Activated T-helper 1 cell treated with Interleukin-2 at 50 U/mL for 16 hours (primary cell): Measurements from ENCODE around the gene MRPL10.

Experiments
- DNase-seq: peaks from one replicate; pipeline ENCODE4 v3.0.0-alpha.2; 2020; ENCODE audit warnings: low read depth

The MRPL10 gene

DNA sequence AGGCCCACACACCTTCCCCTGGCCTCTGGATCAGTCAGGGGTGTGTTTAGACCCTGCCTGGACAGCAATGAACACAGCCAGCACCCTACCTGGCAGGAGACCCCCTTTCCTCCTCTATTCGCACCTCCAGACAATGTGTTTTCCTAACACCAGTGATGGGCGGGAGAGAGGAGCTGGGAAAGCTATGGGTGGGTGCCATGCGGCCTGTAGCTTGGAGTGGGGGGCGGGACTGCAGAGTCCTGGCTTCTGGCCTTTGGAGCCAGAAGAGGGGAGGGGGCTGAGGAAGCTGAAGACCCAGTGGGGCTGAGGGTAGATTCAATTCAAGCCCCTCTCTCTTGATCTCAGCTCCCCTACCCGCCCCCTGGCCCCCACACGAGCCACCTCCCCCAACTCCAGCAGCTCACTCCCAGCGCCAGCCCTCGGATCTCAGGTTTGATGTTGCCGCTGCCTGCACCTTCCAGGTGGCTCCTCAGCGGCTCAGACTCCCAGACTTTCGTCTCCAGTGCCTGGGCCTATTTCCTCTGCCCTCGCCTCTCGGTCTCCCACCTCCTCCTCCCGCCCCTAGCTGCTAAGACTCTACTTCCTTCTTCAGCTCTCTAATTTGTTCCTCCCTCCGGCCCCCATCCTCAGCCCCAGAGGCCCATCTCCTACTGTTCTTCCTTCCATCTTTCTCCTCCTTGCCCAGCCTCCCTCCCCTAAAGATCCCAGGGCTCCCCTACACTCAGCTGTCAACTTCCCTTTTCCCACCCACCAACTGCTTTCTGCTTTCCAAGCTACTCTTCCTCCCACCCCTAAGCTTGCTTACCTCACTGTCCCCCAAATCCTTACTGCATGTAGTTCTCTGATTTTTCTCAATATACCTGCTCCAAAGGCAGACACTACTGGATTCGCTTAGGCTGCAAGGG, 26.5 kb upstream of the MRPL10 start:
- no peak for DNase-seq

DNA sequence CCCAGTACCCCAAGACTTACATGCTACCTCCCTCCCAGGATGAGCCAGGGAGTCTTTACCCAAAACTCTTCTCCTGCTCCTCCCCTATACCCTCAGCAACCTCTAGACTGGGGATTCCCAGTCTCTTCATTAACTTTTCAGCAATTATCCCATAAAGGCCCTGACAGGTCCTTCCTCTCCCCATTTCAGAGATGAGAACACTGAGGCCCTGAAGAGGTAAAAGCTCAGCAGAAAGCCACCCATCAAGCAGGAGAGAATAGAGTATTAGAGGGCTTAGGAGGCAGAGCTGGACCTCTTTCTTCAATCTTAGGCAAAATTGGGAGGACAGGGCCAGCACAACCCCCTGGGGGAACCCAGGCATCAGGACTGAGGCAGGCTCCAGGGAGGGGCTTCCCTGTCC, 25.5 kb upstream of the MRPL10 start:
- no peak for DNase-seq

DNA sequence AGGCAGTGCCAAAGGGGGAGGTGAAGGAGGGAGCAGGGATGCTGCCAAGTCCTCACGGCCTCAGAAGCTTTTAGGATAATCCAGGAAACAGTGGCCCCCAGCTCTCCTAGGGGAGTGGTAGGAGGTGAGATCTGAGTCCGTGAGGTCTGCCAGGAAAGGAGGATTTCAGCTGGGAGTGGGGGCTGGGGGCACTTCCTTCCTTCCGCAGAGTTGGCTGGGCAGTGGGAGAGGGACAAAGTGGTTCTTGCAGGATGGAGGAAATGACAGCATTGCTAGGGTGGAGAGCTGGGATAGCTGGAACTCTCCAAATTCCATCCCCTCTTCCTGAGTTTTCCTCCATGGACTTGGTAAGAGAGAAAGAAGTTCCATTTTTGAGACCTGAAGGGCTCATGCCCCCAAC, 24.4 kb upstream of the MRPL10 start:
- no peak for DNase-seq

DNA sequence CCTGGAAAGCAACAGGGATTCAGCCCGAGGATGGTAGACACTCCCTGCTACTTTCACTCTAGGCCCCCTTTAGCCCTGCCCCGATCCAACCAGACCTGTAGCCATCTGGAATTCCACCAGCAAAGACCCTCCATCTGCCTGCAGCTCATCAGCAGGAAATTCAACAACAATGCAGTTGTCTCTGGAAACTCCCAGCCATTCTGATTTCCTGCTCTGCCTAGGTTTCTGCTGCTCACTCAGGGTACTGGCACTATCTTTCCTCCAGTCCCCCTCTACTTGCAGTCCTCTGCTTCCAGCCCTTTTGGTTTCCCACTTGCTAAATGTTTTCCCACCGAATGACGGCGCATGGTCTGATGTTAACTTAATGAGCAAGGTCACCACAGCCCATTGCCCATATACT, 22.3 kb upstream of the MRPL10 start:
- no peak for DNase-seq

DNA sequence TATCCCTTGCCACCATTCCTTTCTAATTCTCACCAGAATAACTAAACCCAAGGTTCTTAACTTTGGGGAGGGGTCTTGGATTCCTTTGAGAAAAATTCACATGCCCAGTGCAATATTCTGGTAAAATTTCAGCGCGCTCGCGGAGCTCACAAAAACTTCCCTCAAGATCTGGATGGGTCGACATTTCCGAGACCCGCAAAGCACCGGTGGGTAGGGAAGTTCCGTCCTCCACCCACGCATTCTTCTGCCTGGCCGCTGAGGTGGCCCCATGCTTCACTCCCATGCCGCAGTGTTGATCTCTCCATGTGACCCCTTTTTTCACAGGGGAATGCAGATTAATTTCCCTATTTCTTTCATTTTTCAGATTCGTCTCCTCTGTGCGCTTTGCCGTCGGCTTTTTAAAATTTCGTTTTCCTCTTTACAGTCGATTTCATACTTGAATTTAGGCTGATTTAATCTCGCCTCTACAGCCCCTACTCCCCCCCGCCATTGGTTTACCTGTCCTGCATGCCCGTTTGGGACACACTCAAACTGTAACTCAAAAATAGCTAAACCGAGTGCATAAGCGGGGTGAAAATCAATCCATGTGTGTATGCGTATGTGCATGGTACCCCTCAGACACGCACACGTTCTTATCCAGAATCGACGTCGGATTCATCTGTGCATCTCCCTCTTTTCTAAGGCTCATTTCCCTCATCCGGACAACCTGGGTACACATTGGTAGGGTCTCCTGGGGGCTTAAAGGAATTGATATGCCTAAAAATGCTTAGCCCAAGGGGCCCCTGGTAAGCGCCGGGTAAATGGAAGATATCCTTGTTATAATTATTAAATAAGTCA, 21.0 kb upstream of the MRPL10 start:
- DNase-seq, result no peak

DNA sequence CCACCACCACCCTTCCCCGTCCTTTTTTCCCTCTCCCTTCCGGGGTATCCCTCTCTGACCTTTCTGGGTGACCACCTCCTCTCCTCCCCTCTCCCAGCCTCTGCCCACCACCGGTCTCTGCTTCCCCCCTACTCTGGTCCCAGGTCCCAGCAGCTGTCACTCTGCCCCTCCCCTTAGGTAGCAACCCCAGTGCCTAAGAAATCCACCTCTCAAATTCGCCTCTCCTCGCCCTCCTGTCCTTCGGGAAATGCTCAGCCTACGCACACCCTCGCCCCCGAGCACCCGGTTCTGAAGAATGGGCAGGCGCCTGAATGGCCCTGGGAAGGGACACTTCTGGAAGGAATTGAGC, 20.4 kb upstream of the MRPL10 start:
- no peak for DNase-seq

DNA sequence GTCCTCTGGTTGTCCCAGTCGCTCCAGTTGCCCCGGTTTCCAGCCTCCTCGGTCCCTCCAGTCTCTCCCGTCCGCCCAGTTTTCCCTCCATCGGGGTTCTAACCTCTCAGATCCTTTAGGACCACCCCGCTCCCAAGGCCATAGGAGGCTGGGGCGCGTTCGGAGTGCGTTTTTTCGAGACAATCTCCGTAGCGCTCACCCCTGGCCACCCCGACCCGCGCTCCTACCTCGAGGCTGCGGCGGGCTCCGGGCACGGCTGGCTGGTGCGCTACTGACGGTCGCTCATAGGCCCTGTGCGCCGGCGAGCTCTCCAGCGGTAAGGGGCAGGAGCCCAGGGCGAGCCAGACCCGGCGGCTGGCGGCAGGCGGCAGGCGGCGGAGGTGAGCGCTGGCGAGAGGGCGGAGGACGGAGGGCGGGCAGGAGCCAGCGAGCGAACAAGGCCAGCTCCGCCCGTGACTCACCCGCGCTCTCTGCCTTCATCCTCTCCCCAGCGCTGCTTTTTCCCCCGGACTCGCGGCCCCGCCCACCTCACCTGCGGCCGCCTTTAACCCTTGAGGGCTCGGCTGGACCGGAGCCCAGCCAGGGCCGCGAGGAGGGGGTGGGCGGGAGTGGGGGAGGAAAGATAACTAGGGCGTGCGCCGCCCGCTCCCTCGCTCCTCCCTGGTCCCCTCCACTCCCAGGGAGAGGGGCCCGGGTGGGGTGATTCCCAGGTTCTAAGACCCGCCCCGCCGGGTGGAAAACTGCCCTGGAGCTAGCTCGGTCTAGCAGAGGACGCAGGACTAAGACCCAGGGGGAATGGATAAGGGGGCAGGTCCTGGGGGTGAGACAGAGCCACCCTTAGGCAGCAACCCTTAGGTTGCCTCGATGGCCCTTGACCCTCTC, 19.6 kb upstream of the MRPL10 start, which contains the start of gene SP6:
Gene SP6, minus strand, starts transcription at position 472 of the 882 bp plus-strand sequence. CDS start 2,734 bp downstream, outside the sequence.
- DNase-seq, result peak; percentile 49

DNA sequence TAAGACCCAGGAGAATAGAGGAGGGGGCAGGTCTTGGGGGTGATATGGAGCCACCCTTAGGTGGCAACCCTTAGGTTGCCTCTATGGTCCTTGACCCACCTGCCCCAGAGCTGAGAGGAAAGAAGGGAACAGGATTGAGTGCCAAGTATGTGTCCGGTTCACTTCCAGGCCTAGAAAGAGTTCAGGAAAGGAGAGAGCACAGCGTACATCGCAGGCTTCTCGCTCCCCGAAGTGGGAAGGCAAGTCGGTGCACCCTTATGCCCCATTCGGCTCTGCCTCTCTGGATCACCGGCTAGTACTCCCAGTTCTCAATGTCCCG, 19.0 kb upstream of the MRPL10 start:
- DNase-seq, result no peak

DNA sequence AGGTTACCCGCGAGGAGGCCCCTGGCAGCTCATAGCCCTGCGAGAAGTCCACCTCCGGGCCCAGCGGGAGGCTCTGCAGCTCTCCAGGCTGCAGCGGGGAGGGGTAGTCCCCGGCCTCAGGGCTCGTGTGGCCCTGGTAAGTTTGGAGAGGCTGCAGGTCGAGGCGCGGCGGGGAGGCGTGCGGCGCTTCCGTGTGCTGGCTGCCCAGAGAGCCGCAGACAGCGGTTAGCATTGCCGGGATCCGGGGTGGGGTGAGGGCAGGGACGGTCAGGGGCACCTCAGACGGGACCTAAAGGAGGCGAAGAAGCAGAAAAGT, 16.8 kb upstream of the MRPL10 start:
- DNase-seq, result no peak

DNA sequence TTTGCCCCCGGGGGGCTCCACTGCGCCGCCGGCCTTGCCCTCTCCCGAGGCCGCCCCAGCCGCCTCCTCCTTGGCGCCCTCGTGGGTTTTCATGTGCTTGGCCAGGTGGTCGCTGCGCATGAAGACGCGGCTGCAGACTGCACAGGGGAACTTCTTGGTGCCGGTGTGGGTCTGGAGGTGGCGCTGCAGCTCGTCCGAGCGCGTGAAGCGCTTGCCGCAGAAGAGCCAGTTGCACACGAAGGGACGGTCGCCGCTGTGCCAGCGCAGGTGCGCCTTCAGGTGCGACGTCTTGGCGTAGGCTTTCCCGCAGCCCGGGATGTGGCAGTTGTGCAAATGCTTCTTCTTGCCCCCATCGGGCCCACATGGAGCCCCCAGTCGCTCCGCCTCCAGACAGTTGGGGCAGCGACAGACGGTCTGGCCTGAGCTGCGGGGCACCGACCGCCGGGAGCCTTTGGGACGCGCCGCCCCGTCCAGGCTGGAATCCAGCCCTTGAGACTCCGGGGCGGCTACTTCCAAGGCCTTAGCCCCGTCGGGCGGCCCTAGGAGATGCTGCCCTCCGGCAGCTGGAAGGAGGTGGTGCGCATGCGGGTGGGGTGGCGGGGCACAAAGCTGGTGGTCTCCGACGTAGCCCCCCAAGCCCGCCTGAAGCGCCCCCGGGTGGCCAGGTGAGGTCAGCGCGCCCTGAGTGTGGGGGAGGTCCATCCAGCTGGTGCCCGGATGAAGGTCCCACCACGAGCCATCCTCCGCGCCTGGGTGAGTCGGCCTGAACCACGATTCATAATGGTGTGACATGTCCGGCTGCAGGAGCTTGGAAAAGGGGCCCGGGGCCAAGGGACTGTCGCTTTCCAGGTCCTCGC, 16.2 kb upstream of the MRPL10 start:
- DNase-seq, result no peak

DNA sequence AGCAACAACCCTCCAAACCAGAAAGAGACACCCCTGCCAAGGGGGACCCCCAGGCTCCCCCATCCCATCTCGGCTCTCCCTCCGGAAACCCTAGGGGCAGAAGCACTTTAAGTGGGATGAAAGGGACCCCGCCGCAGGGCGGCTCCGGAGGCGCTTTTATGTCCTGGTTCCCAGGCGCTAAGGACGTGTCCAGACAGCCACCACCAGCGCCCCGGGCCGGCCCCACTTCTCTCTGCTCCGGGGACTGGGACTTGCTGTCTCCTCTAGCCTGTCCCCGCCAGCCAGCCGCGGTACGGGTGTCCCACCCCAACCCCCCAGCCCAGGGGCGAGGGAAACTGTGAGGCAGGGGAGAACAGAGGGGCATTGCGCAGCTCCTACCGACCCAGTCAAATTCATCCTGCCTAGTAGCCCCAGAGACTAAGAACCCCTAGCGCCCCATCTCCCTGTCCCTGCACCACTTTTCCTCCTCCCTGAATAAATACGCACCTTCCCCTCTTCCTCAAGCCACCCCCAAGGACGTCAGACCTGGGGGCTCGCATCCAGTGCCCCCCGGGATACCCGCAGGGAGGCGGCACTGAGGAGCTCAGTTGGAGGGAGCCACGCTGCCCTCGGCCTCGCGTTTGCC, 15.5 kb upstream of the MRPL10 start:
- DNase-seq, result no peak

DNA sequence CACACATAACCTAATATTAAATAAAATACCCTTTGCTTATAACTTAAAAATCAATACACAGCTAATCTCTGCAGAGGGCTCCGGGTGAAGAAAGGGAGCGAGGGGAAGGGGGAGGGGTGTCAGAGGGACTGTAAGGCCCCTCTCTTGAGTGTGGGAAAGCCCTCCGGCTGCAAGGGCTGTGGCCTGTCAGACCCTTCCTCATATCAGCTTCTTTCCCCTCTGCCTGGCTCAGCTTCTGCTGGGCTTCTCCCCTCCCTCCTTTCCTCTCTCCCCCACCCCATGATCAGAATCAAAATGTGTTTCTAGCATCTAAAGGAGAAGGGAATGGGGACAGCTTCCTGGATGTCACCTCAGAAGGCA, 14.4 kb upstream of the MRPL10 start:
- no peak for DNase-seq

DNA sequence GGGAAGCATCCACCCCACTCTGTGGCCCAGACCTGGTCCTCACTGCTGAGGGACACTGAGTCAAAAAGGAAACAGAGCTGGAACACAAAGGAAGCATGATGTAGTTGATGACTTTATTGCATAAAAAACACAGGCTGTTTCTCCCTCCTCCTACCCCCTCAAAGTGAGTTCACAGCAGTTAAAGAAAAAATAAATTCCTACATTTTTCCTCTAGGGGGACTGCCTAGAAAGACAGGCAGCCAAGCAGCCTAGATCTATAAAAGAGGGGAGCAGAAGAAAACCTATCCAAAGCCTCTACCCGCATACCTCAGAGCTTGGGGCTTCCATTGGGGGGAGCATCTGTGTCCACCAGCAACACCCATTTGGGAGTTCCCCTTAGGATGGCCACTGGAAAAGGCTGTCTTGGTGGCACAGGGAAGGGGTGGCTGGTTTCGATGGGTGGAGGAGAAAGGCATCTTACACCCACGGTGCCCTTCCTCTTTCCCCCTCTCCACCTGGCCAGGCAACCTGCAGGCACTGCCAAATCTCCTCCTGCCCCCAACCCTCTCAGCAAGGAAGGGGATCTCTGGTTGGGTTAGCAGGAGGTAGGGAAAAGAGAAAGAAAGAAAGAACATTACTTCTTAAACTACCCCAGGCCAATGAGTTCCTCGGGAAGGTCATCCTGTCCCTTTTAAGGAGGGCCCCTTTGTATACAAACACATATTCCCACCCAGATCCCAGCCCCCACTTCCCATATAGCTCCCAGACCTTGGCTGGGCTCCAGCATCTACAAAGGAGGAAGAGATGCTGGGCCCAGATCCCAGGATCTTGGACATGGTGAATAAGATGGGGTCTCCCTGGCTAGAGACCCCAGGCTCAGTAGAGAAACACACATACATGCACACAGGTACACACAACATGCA, 13.7 kb upstream of the MRPL10 start:
- DNase-seq, result no peak

DNA sequence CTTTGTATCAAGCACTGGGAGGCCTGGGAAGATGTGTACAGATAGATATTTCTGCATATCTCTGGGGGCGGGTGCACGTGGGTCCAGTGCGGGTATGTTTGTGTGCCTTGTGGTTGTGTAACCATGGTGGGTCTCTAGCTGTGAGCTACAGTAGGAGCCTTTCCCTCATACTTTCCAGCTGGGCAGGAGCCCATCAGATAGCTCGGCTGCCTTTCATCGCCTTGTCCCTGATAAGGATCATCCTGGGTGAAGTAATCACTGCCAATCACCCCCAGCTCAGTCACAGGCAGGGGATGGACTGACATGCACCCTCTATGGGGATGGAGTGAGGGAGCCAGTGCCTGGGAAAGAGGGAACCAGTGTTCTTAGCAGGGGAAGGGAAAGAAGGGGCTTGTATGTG, 12.9 kb upstream of the MRPL10 start:
- DNase-seq, result no peak

DNA sequence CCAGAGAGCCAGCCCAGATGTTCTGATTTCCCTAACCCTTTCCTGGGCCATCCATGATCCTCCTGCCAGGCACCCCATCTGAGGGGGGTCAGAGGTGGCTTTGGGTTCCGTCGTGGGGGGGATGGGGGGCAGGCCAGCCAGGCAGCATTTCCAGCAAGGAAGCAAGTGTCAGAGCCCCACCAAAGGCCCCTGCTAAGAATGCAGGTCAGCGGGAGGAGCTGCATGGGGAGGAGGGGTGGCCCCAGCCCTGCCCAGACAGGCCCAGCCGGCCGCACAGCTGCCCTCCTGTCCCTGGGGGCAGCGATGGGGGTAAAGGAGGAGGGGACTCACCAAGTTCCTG, 12.0 kb upstream of the MRPL10 start:
- no peak for DNase-seq

DNA sequence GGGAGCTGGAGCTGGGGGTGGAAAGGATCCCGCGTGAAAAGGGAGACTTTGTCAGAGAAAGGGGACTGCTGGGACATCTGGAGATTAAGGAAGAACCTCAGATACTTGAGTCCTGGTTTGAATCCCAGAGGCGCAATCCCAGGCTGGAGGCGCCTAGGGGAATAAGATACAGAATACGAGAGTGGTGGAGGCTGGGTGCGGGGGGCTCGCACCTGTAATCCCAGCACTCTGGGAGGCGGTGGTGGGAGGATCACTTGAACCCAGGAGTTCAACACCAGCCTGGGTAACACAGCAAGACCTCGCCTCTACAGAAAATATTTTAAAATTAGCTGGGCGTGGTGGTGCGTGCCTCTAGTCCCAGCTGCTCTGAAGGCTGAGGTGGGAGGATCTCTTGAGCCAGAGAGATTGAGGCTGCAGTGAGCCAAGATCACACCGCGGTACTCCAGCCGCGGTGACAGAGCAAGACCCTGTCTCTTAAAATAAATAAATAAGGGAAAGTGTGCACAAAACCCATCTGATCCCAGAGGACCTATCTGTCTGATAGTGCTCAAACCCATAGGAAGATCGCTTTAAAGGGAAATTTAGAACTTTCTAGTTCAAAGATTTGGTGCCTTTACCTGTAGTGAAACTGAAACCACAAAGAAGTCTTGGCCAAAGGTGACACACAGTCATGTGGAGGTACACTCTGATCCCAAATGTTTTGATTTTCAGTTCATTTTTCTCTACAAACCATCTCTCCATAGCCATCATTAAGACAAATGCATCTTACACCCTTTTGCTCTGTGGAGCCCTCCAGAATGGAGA, 10.3 kb upstream of the MRPL10 start:
- DNase-seq, result no peak

DNA sequence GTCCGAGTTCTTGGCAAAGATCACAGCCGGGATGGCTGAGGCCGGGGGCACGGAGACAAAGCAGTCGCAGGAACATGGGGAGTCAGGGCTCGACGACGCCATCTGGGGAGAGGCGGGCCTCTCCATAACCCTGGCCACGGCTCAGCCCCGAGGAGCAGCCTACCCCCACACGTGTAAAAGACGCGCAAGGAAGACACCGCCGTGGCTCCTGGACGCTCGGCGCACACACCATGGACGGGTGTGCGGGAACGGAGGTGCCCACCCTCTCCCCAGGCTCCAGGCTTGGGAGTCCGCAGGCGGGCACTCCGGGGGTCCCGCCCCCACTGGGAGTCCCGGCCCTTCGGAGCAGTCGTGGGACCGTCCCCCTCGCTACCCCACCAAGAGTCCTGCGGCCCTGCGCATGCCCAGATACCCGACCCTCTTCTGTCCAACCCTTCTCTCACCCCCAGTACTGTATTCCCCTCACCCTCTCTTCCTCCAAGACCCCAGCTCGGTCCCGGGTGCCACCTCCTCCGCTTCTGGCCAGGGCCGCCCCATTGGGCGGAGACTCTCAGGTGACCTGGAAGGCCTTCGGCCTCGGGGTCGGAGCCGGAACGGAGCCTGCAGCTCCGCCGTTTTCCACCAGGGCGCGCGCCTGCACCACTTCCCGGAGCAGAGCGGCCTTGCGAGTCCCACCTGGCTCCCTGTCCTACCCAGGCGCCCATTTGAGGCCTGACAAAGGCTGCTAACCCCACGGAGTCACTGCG, 9.6 kb upstream of the MRPL10 start, which contains the start of gene SCRN2:
Gene SCRN2, minus strand, starts transcription at position 532 of the 746 bp plus-strand sequence. Its CDS starts 430 bp downstream, at position 102.
- peak; percentile 76 for DNase-seq

DNA sequence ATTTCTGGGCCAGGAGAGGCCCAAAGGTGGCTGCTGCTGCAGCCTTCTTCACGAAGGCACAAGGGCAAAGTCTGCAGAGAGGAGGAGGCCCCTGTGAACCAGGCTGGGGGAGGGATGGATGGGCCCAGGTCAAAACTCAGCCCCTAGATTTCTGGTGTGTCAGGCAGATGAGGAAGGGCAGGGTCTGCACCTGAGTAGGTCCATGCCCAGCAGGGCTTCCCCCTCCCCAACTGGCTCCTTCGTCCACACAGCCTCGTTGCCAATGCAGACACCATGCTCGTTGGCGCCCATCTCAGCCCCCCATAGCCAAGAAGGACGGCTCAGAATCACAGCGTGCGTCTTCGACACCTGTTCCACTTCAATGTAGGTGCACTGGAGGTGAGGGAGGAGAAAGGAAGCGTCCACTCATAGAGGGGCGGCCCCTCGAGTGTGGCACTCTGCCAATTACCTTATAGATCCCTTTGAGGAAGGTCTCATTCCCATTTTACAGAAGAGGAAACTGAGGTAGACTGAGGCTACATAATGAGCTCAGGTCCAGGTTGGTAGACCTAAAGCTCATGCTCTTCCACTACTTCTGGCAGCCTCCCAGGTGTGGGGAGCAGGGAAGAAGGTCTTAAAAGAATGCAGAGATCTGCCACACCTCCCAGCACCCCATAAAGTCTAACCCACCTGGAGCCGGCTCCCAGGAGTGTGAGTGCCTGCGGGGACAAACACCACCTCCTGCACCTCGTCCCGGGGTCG, 8.8 kb upstream of the MRPL10 start:
- DNase-seq, result no peak
